ENCODE results near the gene CCDC24. TPM values are rescaled to one million over a fixed set of nuclear protein-coding genes. Genes with fewer than 3 reads are reported as not detected.

The CCDC24 gene
- total and polyA plus RNA-seq, 9 of the 15 experiments (the other 6 are each of a cell fraction or from before 2014, with no cell fraction given), result 0.31 to 4.5 (median 1.5) TPM

DNA sequence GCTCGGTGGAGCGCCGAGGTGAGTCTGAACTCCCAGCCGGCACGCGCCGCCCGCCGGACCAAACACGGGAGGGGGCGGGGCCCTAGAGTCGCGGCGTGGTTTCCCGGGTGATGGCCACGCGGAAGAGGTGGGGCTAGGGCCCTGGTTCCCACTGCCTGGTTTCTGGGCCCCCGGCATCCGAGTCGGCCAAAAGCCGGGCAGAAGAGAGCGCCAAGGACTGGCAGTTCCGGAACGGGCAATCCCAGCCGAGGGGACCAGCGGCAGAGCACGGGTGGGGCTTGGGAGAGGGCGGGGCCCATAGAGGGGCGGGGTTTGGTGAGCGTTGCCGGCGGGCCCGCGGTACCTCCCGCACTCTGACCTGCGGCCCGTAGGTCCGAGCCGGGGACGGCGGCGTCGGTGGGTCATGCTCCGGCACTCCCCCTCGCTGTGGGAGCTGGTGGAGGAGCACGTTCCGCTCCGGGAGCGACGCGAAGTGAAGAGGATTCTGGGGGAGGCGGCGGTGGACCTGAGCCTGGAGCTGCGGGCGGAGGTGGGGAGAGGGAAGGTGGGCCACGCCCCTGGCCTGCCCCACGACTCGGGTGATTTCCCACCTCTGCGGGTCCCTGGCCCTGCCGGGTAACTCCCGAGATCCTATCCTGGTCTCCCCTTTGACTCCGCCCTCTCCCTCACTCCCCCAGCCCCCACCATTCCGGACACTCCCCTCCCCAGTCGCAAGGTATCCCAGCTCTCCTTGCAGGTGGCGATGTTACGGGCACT lies at the start of gene CCDC24 (continued):
- TF ChIP-seq, protein P1, sequence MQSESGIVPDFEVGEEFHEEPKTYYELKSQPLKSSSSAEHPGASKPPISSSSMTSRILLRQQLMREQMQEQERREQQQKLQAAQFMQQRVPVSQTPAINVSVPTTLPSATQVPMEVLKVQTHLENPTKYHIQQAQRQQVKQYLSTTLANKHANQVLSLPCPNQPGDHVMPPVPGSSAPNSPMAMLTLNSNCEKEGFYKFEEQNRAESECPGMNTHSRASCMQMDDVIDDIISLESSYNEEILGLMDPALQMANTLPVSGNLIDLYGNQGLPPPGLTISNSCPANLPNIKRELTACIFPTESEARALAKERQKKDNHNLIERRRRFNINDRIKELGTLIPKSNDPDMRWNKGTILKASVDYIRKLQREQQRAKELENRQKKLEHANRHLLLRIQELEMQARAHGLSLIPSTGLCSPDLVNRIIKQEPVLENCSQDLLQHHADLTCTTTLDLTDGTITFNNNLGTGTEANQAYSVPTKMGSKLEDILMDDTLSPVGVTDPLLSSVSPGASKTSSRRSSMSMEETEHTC (IDR thresholded peaks at IDR 0.05), result no peak
- TF ChIP-seq PHF8 (IDR thresholded peaks at IDR 0.05; ENCODE audit: borderline replicate concordance, low read length) (peak; percentile 52; the same call in 1 of the 2 replicates), SREBF2 (CRISPR knock-in tag; IDR thresholded peaks at IDR 0.05) (0 out of 2 replicates have a peak, but pooled peaks have one; percentile 48), SIN3A (IDR thresholded peaks at IDR 0.05; ENCODE audit: borderline replicate concordance in 2 of 2, control insufficient read depth in 1 of 2, low read depth in 2 of 2, low read length in 2 of 2) (peak; percentile 89 to 91; a peak in 2 of 4 replicates), HDAC2 (IDR thresholded peaks at IDR 0.05) (peak; percentile 82; the same call in 1 of the 2 replicates), NCOA2 (IDR thresholded peaks at IDR 0.05; ENCODE audit: partially characterized antibody in 2 of 2) (no peak), FOXJ3 (CRISPR knock-in tag; IDR thresholded peaks at IDR 0.05) (no peak), PHF20 (IDR thresholded peaks at IDR 0.05; ENCODE audit: partially characterized antibody) (peak; percentile 40), RBM22 (IDR thresholded peaks at IDR 0.05; ENCODE audit: low read depth, low read length, poor library complexity, severe bottlenecking) (peak; percentile 95), POLR2G (IDR thresholded peaks at IDR 0.05; ENCODE audit: low read depth, low read length) (peak; percentile 89), DACH1 (IDR thresholded peaks at IDR 0.05; ENCODE audit: partially characterized antibody) (no peak), NRF1 (conservative IDR thresholded peaks at IDR 0.05 in 1 of 2, IDR thresholded peaks at IDR 0.05 in 1 of 2) (peak in 1 of 2 experiments; percentile 42; a peak in 3 of 4 replicates), POU5F1 (IDR thresholded peaks at IDR 0.05; ENCODE audit: borderline replicate concordance, low read depth, low read length, partially characterized antibody) (no peak), DNMT1 (IDR thresholded peaks at IDR 0.05) (no peak), ZFX (CRISPR knock-in tag; IDR thresholded peaks at IDR 0.05) (peak; percentile 56), ZNF143 (CRISPR knock-in tag; IDR thresholded peaks at IDR 0.05) (peak; percentile 51; the same call in 1 of the 2 replicates), ZNF12 (CRISPR knock-in tag; IDR thresholded peaks at IDR 0.05) (peak; percentile 67; the same call in 1 of the 2 replicates)
- TF ChIP-seq, protein P2, sequence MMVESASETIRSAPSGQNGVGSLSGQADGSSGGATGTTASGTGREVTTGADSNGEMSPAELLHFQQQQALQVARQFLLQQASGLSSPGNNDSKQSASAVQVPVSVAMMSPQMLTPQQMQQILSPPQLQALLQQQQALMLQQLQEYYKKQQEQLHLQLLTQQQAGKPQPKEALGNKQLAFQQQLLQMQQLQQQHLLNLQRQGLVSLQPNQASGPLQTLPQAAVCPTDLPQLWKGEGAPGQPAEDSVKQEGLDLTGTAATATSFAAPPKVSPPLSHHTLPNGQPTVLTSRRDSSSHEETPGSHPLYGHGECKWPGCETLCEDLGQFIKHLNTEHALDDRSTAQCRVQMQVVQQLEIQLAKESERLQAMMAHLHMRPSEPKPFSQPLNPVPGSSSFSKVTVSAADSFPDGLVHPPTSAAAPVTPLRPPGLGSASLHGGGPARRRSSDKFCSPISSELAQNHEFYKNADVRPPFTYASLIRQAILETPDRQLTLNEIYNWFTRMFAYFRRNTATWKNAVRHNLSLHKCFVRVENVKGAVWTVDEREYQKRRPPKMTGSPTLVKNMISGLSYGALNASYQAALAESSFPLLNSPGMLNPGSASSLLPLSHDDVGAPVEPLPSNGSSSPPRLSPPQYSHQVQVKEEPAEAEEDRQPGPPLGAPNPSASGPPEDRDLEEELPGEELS (CRISPR knock-in tag; IDR thresholded peaks at IDR 0.05; ENCODE audit: borderline replicate concordance), result no peak; the same call in 1 of the 2 replicates
- TF ChIP-seq, protein P3, sequence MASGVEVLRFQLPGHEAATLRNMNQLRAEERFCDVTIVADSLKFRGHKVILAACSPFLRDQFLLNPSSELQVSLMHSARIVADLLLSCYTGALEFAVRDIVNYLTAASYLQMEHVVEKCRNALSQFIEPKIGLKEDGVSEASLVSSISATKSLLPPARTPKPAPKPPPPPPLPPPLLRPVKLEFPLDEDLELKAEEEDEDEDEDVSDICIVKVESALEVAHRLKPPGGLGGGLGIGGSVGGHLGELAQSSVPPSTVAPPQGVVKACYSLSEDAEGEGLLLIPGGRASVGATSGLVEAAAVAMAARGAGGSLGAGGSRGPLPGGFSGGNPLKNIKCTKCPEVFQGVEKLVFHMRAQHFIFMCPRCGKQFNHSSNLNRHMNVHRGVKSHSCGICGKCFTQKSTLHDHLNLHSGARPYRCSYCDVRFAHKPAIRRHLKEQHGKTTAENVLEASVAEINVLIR (CRISPR knock-in tag; IDR thresholded peaks at IDR 0.05), result no peak
